NB4 (cell line): ENCODE results near the gene PSMD3.

ENCODE experiments used
- CTCF ChIP-seq: IDR thresholded peaks from one replicate; pipeline ENCODE4 v1.5.1; 2012; ENCODE audit warnings: low read depth, low read length
- MAX ChIP-seq: IDR thresholded peaks from 2 replicates; pipeline ENCODE4 v1.6.1; 2011; ENCODE audit warnings: low read depth, low read length
- POLR2A ChIP-seq: IDR thresholded peaks from 2 replicates; pipeline ENCODE4 v1.6.1; 2011; ENCODE audit warnings: mild to moderate bottlenecking; ENCODE audit not compliant: insufficient read length; ENCODE audit errors: extremely low read depth

GRCh38 chr17:39962642-39963220 is 17.9 kb upstream of the PSMD3 start, which contains the start of gene GSDMA:
- TF ChIP-seq POLR2A (no peak), CTCF (no peak), MAX (no peak)
